ENCODE data around the gene GPRASP2.

GRCh38 chrX:102765217-102765616, 53.0 kb downstream of the GPRASP2 start:
- TF ChIP-seq CTCF (optimal IDR thresholded peaks at IDR 0.05 in 1 of 3, IDR thresholded peaks at IDR 0.05 in 1 of 3, conservative IDR thresholded peaks at IDR 0.05 in 1 of 3; ENCODE audit: extremely low read depth in 1 of 3, insufficient read depth in 2 of 3, low read length in 3 of 3) = no peak
- no peak for TF ChIP-seq EZH2 (IDR thresholded peaks at IDR 0.05; ENCODE audit: low read length)

Data from keratinocyte (primary cell).